HCT116 (cell line): ENCODE measurements around the gene RBM23. TPM values are rescaled to one million over a fixed set of nuclear protein-coding genes. Genes with fewer than 3 reads are reported as not detected.

Source experiments
- ATAC-seq: fragments of 200-7000 bp; cut with Tn5 transposase; 2 replicates; pipeline ENCODE4 v1.9.1; 2020; ENCODE audit warnings: mild to moderate bottlenecking, moderate library complexity
- BruUV-seq: library from RNA; stranded (reverse); fragments of 400-500 nt; replicated peaks from 2 replicates; lab custom pipeline; 2021; lab: Mats Ljungman, UMichigan
- CTCF ChIA-PET: fragments of 300-600 bp; sonication (Branson Sonifier 250); formaldehyde crosslinking; loops from one replicate; lab custom pipeline; 2021; ENCODE audit warnings: antibody characterized with exemption; lab: Charles Lee
- POLR2A ChIA-PET: fragments of 300-600, 350-600 bp; sonication (Branson Sonifier 250); formaldehyde crosslinking; loops from one replicate; lab custom pipeline; 2021; ENCODE audit warnings: antibody characterized with exemption; lab: Charles Lee
- RAD21 ChIA-PET, 2 experiments: fragments of 300-600 bp; sonication (Branson Sonifier 250); formaldehyde crosslinking; loops; one replicate each; lab custom pipeline; 2023; ENCODE audit warnings: low total read pairs in 2 of 2; ENCODE audit not compliant: uncharacterized antibody in 2 of 2, unreplicated experiment in 2 of 2, low non-redundant PET in 1 of 2; lab: Charles Lee
- DNase-seq: peaks from one replicate; pipeline ENCODE4 v3.0.0-alpha.2; 2010; ENCODE audit warnings: low read depth, low spot score
- H2AFZ ChIP-seq: fragments of 200-600 bp; shearing (Covaris generic), sonication (generic); 2 replicates; pipeline ENCODE4 v1.6.1; 2017; ENCODE audit warnings: low read depth, mixed run types, mixed read lengths, antibody characterized with exemption, low read length; ENCODE audit not compliant: poor library complexity, severe bottlenecking
- H3K27ac ChIP-seq: 2 replicates; pipeline ENCODE4 v1.5.1; 2012; ENCODE audit warnings: low read depth, low read length
- H3K27me3 ChIP-seq: fragments of 200-600 bp; sonication (generic); 2 replicates; pipeline ENCODE4 v1.6.1; 2016; ENCODE audit warnings: mixed run types, low read length, mixed read lengths; ENCODE audit not compliant: insufficient read depth
- H3K36me3 ChIP-seq, 2 experiments: fragments of 200-500 bp in 1 of 2; fragments of 200-600 bp in 1 of 2; sonication (Bioruptor generic) in 1 of 2; sonication (generic) in 1 of 2; 2 replicates each; pipeline versions ENCODE4 v1.5.1 to v1.6.1; 2014 to 2016; ENCODE audit warnings: low read length in 2 of 2, inconsistent platforms in 1 of 2, mixed read lengths in 1 of 2, mixed run types in 1 of 2; ENCODE audit not compliant: insufficient read depth in 2 of 2, control insufficient read depth in 1 of 2
- H3K4me1 ChIP-seq, 2 experiments: fragments of 200-600 bp in 1 of 2; sonication (generic) in 1 of 2; 2 replicates each; pipeline versions ENCODE4 v1.5.1 to v1.6.1; 2012 to 2017; ENCODE audit warnings: low read length in 2 of 2, inconsistent platforms in 1 of 2, mild to moderate bottlenecking in 1 of 2, mixed read lengths in 1 of 2, mixed run types in 1 of 2, moderate library complexity in 1 of 2; ENCODE audit not compliant: insufficient read depth in 2 of 2, control insufficient read depth in 1 of 2
- H3K4me2 ChIP-seq: fragments of 200-600 bp; sonication (generic); 2 replicates; pipeline ENCODE4 v1.6.1; 2017; ENCODE audit warnings: mixed run types, low read length, mixed read lengths
- H3K4me3 ChIP-seq, 2 experiments: fragments of 200-600 bp in 1 of 2; sonication (generic) in 1 of 2; replicated peaks in 1 of 2; 2 replicates each; pipeline ENCODE4 v1.5.1; 2011 to 2016; ENCODE audit warnings: low read length in 2 of 2, control low read depth in 1 of 2, low read depth in 1 of 2, mild to moderate bottlenecking in 1 of 2, mixed read lengths in 1 of 2, mixed run types in 1 of 2
- H3K79me2 ChIP-seq: fragments of 200-600 bp; sonication (generic); 2 replicates; pipeline ENCODE4 v1.6.1; 2017; ENCODE audit warnings: mild to moderate bottlenecking, mixed run types, low read length, moderate library complexity, mixed read lengths; ENCODE audit not compliant: insufficient read depth
- H3K9ac ChIP-seq: fragments of 200-600 bp; sonication (generic); 2 replicates; pipeline ENCODE4 v1.6.1; 2016; ENCODE audit warnings: low read length, mixed read lengths
- H3K9me2 ChIP-seq: fragments of 200-600 bp; sonication (generic), shearing (Covaris generic); 2 replicates; pipeline ENCODE4 v1.6.1; 2017; ENCODE audit warnings: mixed run types, mild to moderate bottlenecking, moderate library complexity; ENCODE audit not compliant: insufficient read depth
- H3K9me3 ChIP-seq, 2 experiments: fragments of 200-500 bp in 1 of 2; fragments of 200-600 bp in 1 of 2; sonication (Bioruptor generic) in 1 of 2; sonication (generic) in 1 of 2; 2 replicates each; pipeline ENCODE4 v1.6.1; 2014 to 2017; ENCODE audit warnings: low read length in 2 of 2, mixed read lengths in 2 of 2, inconsistent platforms in 1 of 2, low read depth in 1 of 2, mild to moderate bottlenecking in 1 of 2, mixed run types in 1 of 2, moderate library complexity in 1 of 2; ENCODE audit not compliant: control insufficient read depth in 1 of 2, insufficient read depth in 1 of 2
- H4K20me1 ChIP-seq: fragments of 200-600 bp; sonication (generic), shearing (Covaris generic); 2 replicates; pipeline ENCODE4 v1.6.1; 2017; ENCODE audit warnings: mixed run types, mild to moderate bottlenecking, moderate library complexity; ENCODE audit not compliant: insufficient read depth
- ATF3 ChIP-seq: IDR thresholded peaks from 2 replicates; pipeline ENCODE4 v1.6.1; 2012
- CTCF ChIP-seq, 3 experiments: fragments of 200-600 bp in 1 of 3; sonication (generic) in 1 of 3; IDR thresholded peaks in 2 of 3; conservative IDR thresholded peaks in 1 of 3; 2 replicates each; pipeline ENCODE4 v1.5.1; 2012 to 2017; ENCODE audit warnings: low read depth in 2 of 3, low read length in 2 of 3, antibody characterized with exemption in 1 of 3, borderline replicate concordance in 1 of 3, control low read depth in 1 of 3, mild to moderate bottlenecking in 1 of 3, mixed read lengths in 1 of 3, mixed run types in 1 of 3, moderate library complexity in 1 of 3; ENCODE audit not compliant: insufficient read depth in 1 of 3
- EZH2phosphoT487 ChIP-seq: fragments of 200-600 bp; IDR thresholded peaks from 2 replicates; pipeline ENCODE4 v1.6.1; 2018; ENCODE audit warnings: antibody characterized with exemption, borderline replicate concordance
- FOSL1 ChIP-seq: IDR thresholded peaks from 2 replicates; pipeline ENCODE4 v1.6.1; 2012; ENCODE audit warnings: low read depth
- JUND ChIP-seq: IDR thresholded peaks from 2 replicates; pipeline ENCODE4 v1.6.1; 2012
- SIN3A ChIP-seq: IDR thresholded peaks from 2 replicates; pipeline ENCODE4 v1.6.1; 2012; ENCODE audit warnings: low read depth
- ZNF274 ChIP-seq: fragments of 200-500 bp; sonication (Bioruptor generic); IDR thresholded peaks from 2 replicates; pipeline ENCODE4 v1.6.1; 2014; ENCODE audit warnings: mild to moderate bottlenecking, low read depth, low read length, inconsistent platforms
- intact Hi-C: fragments of 100-400 bp; cut with micrococcal nuclease; formaldehyde crosslinking; loops from 2 replicates; pipeline ENCODE4 v1.10.0; 2022
- total RNA-seq: library from RNA; stranded (reverse); gene quantifications from one replicate; pipeline ENCODE4 v1.2.1, GENCODE V29; 2021; ENCODE audit not compliant: unreplicated experiment

The RBM23 gene
- total RNA-seq, 1 experiment from 2014 or later = 67.2 TPM

- TF ChIP-seq CTCF (IDR thresholded peaks at IDR 0.05 in 2 of 3, conservative IDR thresholded peaks at IDR 0.05 in 1 of 3; ENCODE audit: borderline replicate concordance in 1 of 3, insufficient read depth in 1 of 3, low read depth in 2 of 3, low read length in 2 of 3) (no peak), SIN3A (no peak), ATF3 (no peak)
- TF ChIP-seq, all 23 proteins: peak for 0
These were observed 10.3 kb downstream of the RBM23 start (continued) for GRCh38 chr14:22908601-22909000.

- no TSS peak for BruUV-seq
- H3K4me2 ChIP-seq = no peak overlapping the region
- DNase-seq (no peak), ATAC-seq (no peak)
- peaks cover 49 to 56% of the 10 kb centered on the region in 2 experiments for H3K36me3 ChIP-seq
- H3K4me1 ChIP-seq = no peaks in the 10 kb centered on the region
- no peaks in the 10 kb centered on the region for H3K9me2 ChIP-seq
- ChIA-PET POLR2A (interaction anchor here (1.0 kb wide), 1 partner anchor 11 kb away, joined by 3 read pairs; the partner anchor contains the start of gene RBM23), RAD21 (no interaction called here), CTCF (no interaction called here)
- no peaks in the 10 kb centered on the region for H3K9me3 ChIP-seq
- no peak overlapping the region for H2AFZ ChIP-seq
- intact Hi-C loops = no loop called here
- no peak overlapping the region for H3K27ac ChIP-seq
- TF ChIP-seq JUND = no peak
- TF ChIP-seq ZNF274 = no peak
- no peaks in the 10 kb centered on the region for H4K20me1 ChIP-seq
- H3K9ac ChIP-seq = no peak overlapping the region
- H3K4me3 ChIP-seq = no peak overlapping the region
- peaks cover 23% of the 10 kb centered on the region for H3K79me2 ChIP-seq
- H3K27me3 ChIP-seq = no peaks in the 10 kb centered on the region
These were observed 11.5 kb downstream of the RBM23 start for GRCh38 chr14:22907429-22907828.

GRCh38 chr14:22906073-22906472 lies 12.9 kb downstream of the RBM23 start:
- POLR2A ChIA-PET = no interaction called here
- Histone ChIP-seq H3K9me3 (no peaks in the 10 kb centered on the region), H3K4me2 (no peak overlapping the region)
- TF ChIP-seq JUND (no peak), FOSL1 (no peak), EZH2phosphoT487 (no peak)
- TF ChIP-seq, all 23 proteins: peak for 0
- H3K4me1 ChIP-seq = no peaks in the 10 kb centered on the region
- peaks cover 10% of the 10 kb centered on the region for H3K79me2 ChIP-seq
- no peaks in the 10 kb centered on the region for H4K20me1 ChIP-seq
- peaks cover 61 to 62% of the 10 kb centered on the region in 2 experiments for H3K36me3 ChIP-seq
- intact Hi-C loops = no loop called here
- H3K9ac ChIP-seq = no peak overlapping the region
- BruUV-seq = no TSS peak
- DNase-seq (no peak), ATAC-seq (no peak)
- no peak overlapping the region for H3K4me3 ChIP-seq
- ChIA-PET RAD21 (no interaction called here), CTCF (no interaction called here)
- no peaks in the 10 kb centered on the region for H3K9me2 ChIP-seq
- H3K27ac ChIP-seq = no peak overlapping the region
- no peak overlapping the region for H2AFZ ChIP-seq
- no peaks in the 10 kb centered on the region for H3K27me3 ChIP-seq
